ENCODE results near the gene HOXC6. TPM values are rescaled to one million over a fixed set of nuclear protein-coding genes. Genes with fewer than 3 reads are reported as not detected.
A peak's percentile ranks its signal among the peaks of the same experiment; 100 is the strongest.

The HOXC6 gene
- total RNA-seq, 1 experiment from 2014 or later, result not detected

- no peak for TF ChIP-seq AR (CRISPR knock-in tag; IDR thresholded peaks at IDR 0.05)
- TF ChIP-seq RORB (CRISPR knock-in tag; IDR thresholded peaks at IDR 0.05), result no peak
- no peak for TF ChIP-seq ZNF121 (CRISPR knock-in tag; IDR thresholded peaks at IDR 0.05)
- no peak for TF ChIP-seq ATF6 (CRISPR knock-in tag; IDR thresholded peaks at IDR 0.05)
- no peak for TF ChIP-seq SP1 (CRISPR knock-in tag; conservative IDR thresholded peaks at IDR 0.05)
- no peak for TF ChIP-seq ZNF512 (CRISPR knock-in tag; IDR thresholded peaks at IDR 0.05; ENCODE audit: borderline replicate concordance)
- no peak for TF ChIP-seq USF2 (CRISPR knock-in tag; IDR thresholded peaks at IDR 0.05)
- no peak for TF ChIP-seq ZNF281 (CRISPR knock-in tag; IDR thresholded peaks at IDR 0.05)
These were observed 826 bp upstream of the HOXC6 start (continued) for GRCh38 chr12:54027442-54027786.

GRCh38 chr12:54029529-54030441 is 1.5 kb downstream of the HOXC6 start:
- ATAC-seq (no peak), DNase-seq (ENCODE audit: low spot score) (no peak)
- H3K36me3 Mint-ChIP-seq, result no peaks in the 10 kb centered on the region
- TF ChIP-seq NR2C2 (CRISPR knock-in tag; IDR thresholded peaks at IDR 0.05) (no peak), USF1 (CRISPR knock-in tag; IDR thresholded peaks at IDR 0.05) (no peak), NR3C1 (CRISPR knock-in tag; conservative IDR thresholded peaks at IDR 0.05; ENCODE audit: low read depth) (no peak), CREB1 (CRISPR knock-in tag; IDR thresholded peaks at IDR 0.05) (no peak), CTCF (IDR thresholded peaks at IDR 0.05) (no peak), ZNF425 (CRISPR knock-in tag; conservative IDR thresholded peaks at IDR 0.05) (no peak), USF2 (CRISPR knock-in tag; IDR thresholded peaks at IDR 0.05) (no peak), ZNF671 (CRISPR knock-in tag; IDR thresholded peaks at IDR 0.05) (no peak)
- CTCF ChIA-PET, result interaction anchor here (1.2 to 8.1 kb wide), 6 partner anchors 45 to 185 kb away, joined by 3 to 149 read pairs (median 44); partner anchors contain the start of gene HOXC10
- H3K4me3 Mint-ChIP-seq, result peak overlapping the region; percentile 57
- no peaks in the 10 kb centered on the region for H3K9me3 Mint-ChIP-seq
- H3K27ac Mint-ChIP-seq, result no peak overlapping the region
- peaks cover 38% of the 10 kb centered on the region for H3K4me1 Mint-ChIP-seq
- H3K27me3 Mint-ChIP-seq (ENCODE audit: low read depth), result peaks cover 99% of the 10 kb centered on the region
- POLR2A ChIA-PET, result no interaction called here

Data from WTC11 (cell line).